Karpas-422 (cell line): ENCODE results near the gene ADAMTSL4. TPM values are rescaled to one million over a fixed set of nuclear protein-coding genes. Genes with fewer than 3 reads are reported as not detected.

ENCODE experiments used
- DNase-seq: peaks from one replicate; pipeline ENCODE4 v3.0.0-alpha.2; 2015
- H2AFZ ChIP-seq: fragments of 200-600 bp; sonication (generic); 2 replicates; pipeline ENCODE4 v1.6.1; 2014; ENCODE audit warnings: antibody characterized with exemption, low read length, mixed read lengths
- H3K27ac ChIP-seq: fragments of 200-600 bp; sonication (generic); 2 replicates; pipeline ENCODE4 v1.5.1; 2014; ENCODE audit warnings: mild to moderate bottlenecking, low read length, moderate library complexity
- H3K27me3 ChIP-seq: fragments of 200-600 bp; sonication (generic); 2 replicates; pipeline ENCODE4 v1.6.1; 2014; ENCODE audit warnings: low read length, mixed read lengths
- H3K36me3 ChIP-seq: fragments of 200-600 bp; sonication (generic); 2 replicates; pipeline ENCODE4 v1.6.1; 2014; ENCODE audit warnings: low read length, mixed read lengths; ENCODE audit not compliant: insufficient read depth
- H3K4me1 ChIP-seq: fragments of 200-600 bp; sonication (generic); 2 replicates; pipeline ENCODE4 v1.6.1; 2014; ENCODE audit warnings: mild to moderate bottlenecking, low read length, mixed read lengths
- H3K4me2 ChIP-seq: fragments of 200-600 bp; sonication (generic); 2 replicates; pipeline ENCODE4 v1.6.1; 2014; ENCODE audit warnings: low read length, low read depth, mild to moderate bottlenecking; ENCODE audit not compliant: poor library complexity, severe bottlenecking
- H3K4me3 ChIP-seq: fragments of 200-600 bp; sonication (generic); 2 replicates; pipeline ENCODE4 v1.5.1; 2014; ENCODE audit warnings: mild to moderate bottlenecking, antibody characterized with exemption, low read length, mixed read lengths
- H3K79me2 ChIP-seq: fragments of 200-600 bp; sonication (generic); 2 replicates; pipeline ENCODE4 v1.6.1; 2014; ENCODE audit warnings: mild to moderate bottlenecking, low read length, mixed read lengths
- H3K9ac ChIP-seq: fragments of 200-600 bp; sonication (generic); 2 replicates; pipeline ENCODE4 v1.6.0; 2014; ENCODE audit warnings: low read length
- H3K9me2 ChIP-seq: fragments of 200-600 bp; sonication (generic), shearing (Covaris generic); replicated peaks from 2 replicates; pipeline ENCODE4 v1.6.0; 2014; ENCODE audit warnings: mild to moderate bottlenecking, low read length, moderate library complexity; ENCODE audit not compliant: insufficient read depth
- H3K9me3 ChIP-seq: fragments of 300-700, 200-600 bp; sonication (generic); 2 replicates; pipeline ENCODE4 v1.6.1; 2014; ENCODE audit warnings: low read length, mixed read lengths
- H4K20me1 ChIP-seq: fragments of 200-600 bp; sonication (generic); 2 replicates; pipeline ENCODE4 v1.6.1; 2014; ENCODE audit warnings: mild to moderate bottlenecking, antibody characterized with exemption, low read length, low read depth; ENCODE audit not compliant: insufficient read depth
- total RNA-seq: library from RNA; depleted of rRNA; stranded (reverse); fragments of >200 nt; shearing (Covaris generic); gene quantifications from 2 replicates; pipeline ENCODE4 v1.2.3, GENCODE V29; 2014; ENCODE audit warnings: low replicate concordance

ADAMTSL4 gene
- total RNA-seq, 1 experiment from 2014 or later: not detected

DNA sequence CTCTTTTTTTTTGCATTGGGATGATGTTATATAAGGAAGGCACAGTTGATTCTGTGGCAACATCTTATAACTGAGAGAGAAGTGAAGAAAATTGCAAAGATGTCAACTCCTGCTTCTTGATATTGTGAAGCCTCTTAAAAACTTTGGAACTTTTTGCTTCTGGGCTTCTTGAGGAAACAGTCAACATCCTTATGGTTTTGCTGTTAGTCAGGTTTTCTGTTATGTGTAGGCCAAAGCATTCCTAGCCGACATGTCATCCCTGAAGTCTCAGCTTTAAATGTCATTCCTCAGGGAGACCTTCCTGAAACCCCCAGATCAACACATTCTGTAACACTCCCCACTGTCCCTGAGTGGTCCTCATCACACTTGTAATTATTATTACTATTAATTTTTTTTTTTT, 21.0 kb upstream of the ADAMTSL4 start:
- Histone ChIP-seq H3K4me2 (no peak overlapping the region), H3K36me3 (no peaks in the 10 kb centered on the region), H3K9me2 (no peaks in the 10 kb centered on the region), H3K9me3 (no peaks in the 10 kb centered on the region), H3K4me3 (no peak overlapping the region), H3K27me3 (no peaks in the 10 kb centered on the region), H4K20me1 (no peaks in the 10 kb centered on the region), H3K4me1 (peaks cover 23% of the 10 kb centered on the region), H3K27ac (no peak overlapping the region), H3K79me2 (no peaks in the 10 kb centered on the region), H2AFZ (no peak overlapping the region), H3K9ac (no peak overlapping the region)
- no peak for DNase-seq

GRCh38 chr1:150529017-150529416, 20.2 kb upstream of the ADAMTSL4 start:
- Histone ChIP-seq H3K9me3 (no peaks in the 10 kb centered on the region), H3K9me2 (no peaks in the 10 kb centered on the region), H3K27ac (no peak overlapping the region), H3K4me1 (peaks cover 26% of the 10 kb centered on the region), H3K79me2 (no peaks in the 10 kb centered on the region), H3K9ac (no peak overlapping the region), H2AFZ (no peak overlapping the region), H3K27me3 (no peaks in the 10 kb centered on the region), H3K4me3 (no peak overlapping the region), H3K4me2 (no peak overlapping the region), H3K36me3 (no peaks in the 10 kb centered on the region), H4K20me1 (no peaks in the 10 kb centered on the region)
- DNase-seq: no peak

- Histone ChIP-seq H3K27ac (no peak overlapping the region), H3K4me2 (peak overlapping the region; percentile 36), H3K27me3 (no peaks in the 10 kb centered on the region), H4K20me1 (no peaks in the 10 kb centered on the region), H3K36me3 (no peaks in the 10 kb centered on the region), H2AFZ (no peak overlapping the region), H3K79me2 (no peaks in the 10 kb centered on the region), H3K9me2 (no peaks in the 10 kb centered on the region), H3K4me3 (no peak overlapping the region), H3K9me3 (no peaks in the 10 kb centered on the region), H3K4me1 (peaks cover 30% of the 10 kb centered on the region), H3K9ac (no peak overlapping the region; the same call in 1 of the 2 replicates)
- no peak for DNase-seq
Measured at GRCh38 chr1:150530491-150531159, 18.6 kb upstream of the ADAMTSL4 start.

- Histone ChIP-seq H3K27ac (no peak overlapping the region), H3K4me1 (peaks cover 30% of the 10 kb centered on the region), H3K4me2 (peak overlapping the region; percentile 10), H3K36me3 (no peaks in the 10 kb centered on the region), H3K27me3 (no peaks in the 10 kb centered on the region), H3K79me2 (no peaks in the 10 kb centered on the region), H2AFZ (no peak overlapping the region), H3K9ac (no peak overlapping the region), H3K9me3 (no peaks in the 10 kb centered on the region), H4K20me1 (no peaks in the 10 kb centered on the region), H3K4me3 (no peak overlapping the region), H3K9me2 (no peaks in the 10 kb centered on the region)
- DNase-seq: no peak
Measured at GRCh38 chr1:150532860-150533259, 16.3 kb upstream of the ADAMTSL4 start.

DNA sequence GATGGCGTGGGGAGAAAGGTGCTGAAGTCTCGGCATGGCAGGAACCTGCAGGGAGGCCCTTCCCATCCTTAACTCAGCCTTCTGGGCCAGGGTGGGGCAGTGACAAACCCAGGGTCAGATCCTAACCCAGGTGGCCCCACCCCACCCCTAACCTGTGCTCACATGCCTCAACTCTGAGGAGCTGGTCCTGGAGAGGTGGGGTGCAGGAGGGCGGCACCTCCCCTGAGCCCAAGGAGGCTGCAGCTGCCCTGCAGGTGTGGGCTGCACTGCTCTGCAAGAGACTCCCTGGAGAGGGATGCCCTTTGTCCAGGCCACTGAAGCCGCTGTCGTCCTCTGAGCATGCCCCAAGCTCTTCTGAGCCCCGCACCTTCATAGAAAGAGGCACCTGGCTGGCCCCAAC, 15.2 kb upstream of the ADAMTSL4 start:
- no peaks in the 10 kb centered on the region for H3K9me3 ChIP-seq
- no peaks in the 10 kb centered on the region for H3K9me2 ChIP-seq

DNA sequence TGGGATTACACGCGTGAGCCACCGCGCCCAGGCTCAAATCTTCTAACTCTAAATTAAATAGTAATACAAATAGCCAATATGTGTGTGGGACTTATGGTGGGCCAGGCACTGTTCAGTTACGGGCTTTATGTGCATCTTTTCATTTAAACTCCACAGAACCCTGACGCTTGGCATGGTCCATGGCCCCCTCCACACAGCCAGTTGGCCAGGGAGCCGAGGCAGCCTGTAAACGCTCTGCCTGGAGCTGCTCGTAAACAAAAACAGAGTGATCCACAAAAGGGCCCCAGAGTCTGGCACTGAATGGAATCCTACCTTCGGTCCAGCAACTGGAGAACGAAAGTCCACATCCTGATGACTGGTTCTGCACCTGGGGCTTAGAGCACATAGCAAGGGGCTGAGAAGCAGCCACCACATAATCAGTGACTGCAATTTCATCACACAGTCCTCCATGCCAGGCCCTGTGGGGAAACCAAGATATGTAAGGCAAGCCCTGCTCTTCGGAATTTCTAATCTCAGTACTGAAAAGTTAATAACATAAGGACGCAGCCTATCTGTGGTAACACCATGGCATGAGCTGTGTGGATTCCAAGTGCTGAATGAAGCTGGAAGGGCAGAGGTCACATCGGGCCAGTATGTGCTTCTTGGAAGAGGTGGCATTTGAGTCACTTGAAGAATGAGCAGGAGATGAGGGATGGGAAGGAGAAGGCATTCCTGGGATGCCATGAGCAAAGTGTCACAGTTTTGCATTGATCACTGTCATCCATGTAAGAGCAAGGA, 13.5 kb upstream of the ADAMTSL4 start:
- H3K36me3 ChIP-seq: no peaks in the 10 kb centered on the region
- no peaks in the 10 kb centered on the region for H3K79me2 ChIP-seq
- peaks cover 20% of the 10 kb centered on the region for H3K4me1 ChIP-seq
- H3K9ac ChIP-seq: no peak overlapping the region
- H3K27me3 ChIP-seq: no peaks in the 10 kb centered on the region
- H2AFZ ChIP-seq: no peak overlapping the region
- no peak overlapping the region for H3K4me3 ChIP-seq
- DNase-seq: no peak
- no peak overlapping the region for H3K4me2 ChIP-seq
- H3K27ac ChIP-seq: no peak overlapping the region
- no peaks in the 10 kb centered on the region for H3K9me2 ChIP-seq
- no peaks in the 10 kb centered on the region for H3K9me3 ChIP-seq
- no peaks in the 10 kb centered on the region for H4K20me1 ChIP-seq

More for the DNA sequence above, 15.2 kb upstream of the ADAMTSL4 start:
- no peaks in the 10 kb centered on the region for H3K27me3 ChIP-seq
- no peak overlapping the region for H3K27ac ChIP-seq
- H4K20me1 ChIP-seq: no peaks in the 10 kb centered on the region
- H3K9ac ChIP-seq: no peak overlapping the region
- no peak overlapping the region for H3K4me2 ChIP-seq
- peaks cover 30% of the 10 kb centered on the region for H3K4me1 ChIP-seq
- no peak overlapping the region for H3K4me3 ChIP-seq
- H3K79me2 ChIP-seq: no peaks in the 10 kb centered on the region
- no peak for DNase-seq
- H3K36me3 ChIP-seq: no peaks in the 10 kb centered on the region
- H2AFZ ChIP-seq: no peak overlapping the region

- no peak for DNase-seq
- Histone ChIP-seq H3K27ac (no peak overlapping the region), H3K9ac (no peak overlapping the region), H3K4me2 (no peak overlapping the region), H3K4me3 (no peak overlapping the region), H3K36me3 (no peaks in the 10 kb centered on the region), H3K4me1 (peaks cover 17% of the 10 kb centered on the region), H3K27me3 (no peaks in the 10 kb centered on the region), H2AFZ (no peak overlapping the region), H4K20me1 (no peaks in the 10 kb centered on the region), H3K79me2 (no peaks in the 10 kb centered on the region), H3K9me2 (no peaks in the 10 kb centered on the region), H3K9me3 (no peaks in the 10 kb centered on the region)
Measured at GRCh38 chr1:150536836-150537731, 12.1 kb upstream of the ADAMTSL4 start.
